Measurements from ENCODE around the gene LMO3.
"Not testable (repeated sequence)": the region's sequence is repeated elsewhere in the genome, so short reads cannot be mapped to it uniquely, and the experiment has no call there.

LMO3 gene

GRCh38 chr12:16553457-16553856 is 52.5 kb downstream of the LMO3 start:
- no peak for DNase-seq (ENCODE audit: insufficient read length, low spot score)
- FAIRE-seq = no peak

GRCh38 chr12:16552301-16552700 is 53.7 kb downstream of the LMO3 start:
- FAIRE-seq = no peak
- DNase-seq (ENCODE audit: insufficient read length, low spot score) = no peak

- FAIRE-seq = no peak
- no peak for DNase-seq (ENCODE audit: insufficient read length, low spot score)
These were observed 60.1 kb downstream of the LMO3 start for GRCh38 chr12:16545836-16546235.

GRCh38 chr12:16542586-16542985 is 63.4 kb downstream of the LMO3 start:
- FAIRE-seq (no peak), DNase-seq (ENCODE audit: insufficient read length, low spot score) (no peak)

- DNase-seq (ENCODE audit: insufficient read length, low spot score); FAIRE-seq: not testable (repeated sequence)
These were observed 68.3 kb downstream of the LMO3 start for GRCh38 chr12:16537652-16538051.

- FAIRE-seq (no peak), DNase-seq (ENCODE audit: insufficient read length, low spot score) (no peak)
These were observed 74.3 kb downstream of the LMO3 start for GRCh38 chr12:16531621-16532020.

GRCh38 chr12:16530268-16530850 is 75.6 kb downstream of the LMO3 start:
- no peak for FAIRE-seq
- DNase-seq (ENCODE audit: insufficient read length, low spot score) = no peak

- FAIRE-seq = no peak
- no peak for DNase-seq (ENCODE audit: insufficient read length, low spot score)
These were observed 79.3 kb downstream of the LMO3 start for GRCh38 chr12:16526693-16527092.

GRCh38 chr12:16524378-16524777 is 81.6 kb downstream of the LMO3 start:
- no peak for DNase-seq (ENCODE audit: insufficient read length, low spot score)
- no peak for FAIRE-seq

- FAIRE-seq (no peak), DNase-seq (ENCODE audit: insufficient read length, low spot score) (no peak)
These were observed 82.0 kb downstream of the LMO3 start for GRCh38 chr12:16523951-16524331.

GRCh38 chr12:16523284-16523950 is 82.5 kb downstream of the LMO3 start:
- FAIRE-seq (no peak), DNase-seq (ENCODE audit: insufficient read length, low spot score) (no peak)

GRCh38 chr12:16520328-16520727 is 85.6 kb downstream of the LMO3 start:
- FAIRE-seq = no peak

GRCh38 chr12:16515666-16516065 is 90.3 kb downstream of the LMO3 start:
- no peak for FAIRE-seq
- no peak for DNase-seq (ENCODE audit: insufficient read length, low spot score)

More at GRCh38 chr12:16520328-16520727, 85.6 kb downstream of the LMO3 start:
- no peak for DNase-seq (ENCODE audit: insufficient read length, low spot score)

GRCh38 chr12:16513231-16513630 is 92.7 kb downstream of the LMO3 start:
- FAIRE-seq = no peak
- no peak for DNase-seq (ENCODE audit: insufficient read length, low spot score)

- no peak for DNase-seq (ENCODE audit: insufficient read length, low spot score)
- FAIRE-seq = no peak
These were observed 96.6 kb downstream of the LMO3 start for GRCh38 chr12:16509411-16509810.

- FAIRE-seq (no peak), DNase-seq (ENCODE audit: insufficient read length, low spot score) (no peak)
These were observed 99.6 kb downstream of the LMO3 start for GRCh38 chr12:16506394-16506793.

- no peak for FAIRE-seq
- DNase-seq (ENCODE audit: insufficient read length, low spot score) = no peak
These were observed 101.8 kb downstream of the LMO3 start for GRCh38 chr12:16504200-16504599.

GRCh38 chr12:16499611-16500010 is 106.4 kb downstream of the LMO3 start:
- FAIRE-seq (no peak), DNase-seq (ENCODE audit: insufficient read length, low spot score) (no peak)
